ENCODE results near the gene APOBEC3F. TPM values are rescaled to one million over a fixed set of nuclear protein-coding genes. Genes with fewer than 3 reads are reported as not detected.

Gene APOBEC3F
- polyA plus RNA-seq, 1 of the 3 experiments (the other 2 are of a cell fraction) = 3.8 TPM

GRCh38 chr22:39101226-39101625 is 60.6 kb downstream of the APOBEC3F start:
- H3K36me3 ChIP-seq (replicated peaks in 1 of 2; ENCODE audit: control insufficient read depth in 1 of 2, insufficient read depth in 2 of 2, low read length in 1 of 2) = no peaks in the 10 kb centered on the region
- H3K9me2 ChIP-seq = no peaks in the 10 kb centered on the region
- DNase-seq = no peak
- TF ChIP-seq GATA2 (CRISPR knock-in tag; IDR thresholded peaks at IDR 0.05) = no peak
- no peak for TF ChIP-seq SMC3 (IDR thresholded peaks at IDR 0.05; ENCODE audit: low read depth, low read length)
- no peak for TF ChIP-seq ELF1 (IDR thresholded peaks at IDR 0.05)
- no peak for TF ChIP-seq FOXM1 (IDR thresholded peaks at IDR 0.05; ENCODE audit: low read depth)
- TF ChIP-seq USF2 (IDR thresholded peaks at IDR 0.05; ENCODE audit: borderline replicate concordance, low read depth, low read length) = no peak
- TF ChIP-seq TEAD4 (IDR thresholded peaks at IDR 0.05; ENCODE audit: borderline replicate concordance, insufficient read depth) = no peak
- no peak for TF ChIP-seq YY1 (IDR thresholded peaks at IDR 0.05; ENCODE audit: low read depth)
- TF ChIP-seq POLR2AphosphoS5 (IDR thresholded peaks at IDR 0.05; ENCODE audit: low read depth, low read length) = no peak
- no peak for TF ChIP-seq USF1 (IDR thresholded peaks at IDR 0.05; ENCODE audit: borderline replicate concordance, low read depth)
- no peak for TF ChIP-seq MXI1 (IDR thresholded peaks at IDR 0.05; ENCODE audit: low read depth, low read length)
- no peak for TF ChIP-seq CTCF (IDR thresholded peaks at IDR 0.05)
- no peak for TF ChIP-seq ZBTB33 (IDR thresholded peaks at IDR 0.05; ENCODE audit: borderline replicate concordance, low read depth)
- no peak for TF ChIP-seq RAD21 (IDR thresholded peaks at IDR 0.05; ENCODE audit: low read length)
- TF ChIP-seq GABPA (IDR thresholded peaks at IDR 0.05; ENCODE audit: low read depth) = no peak
- TF ChIP-seq NFIC (IDR thresholded peaks at IDR 0.05; ENCODE audit: borderline replicate concordance) = no peak
- TF ChIP-seq FOSL2 (IDR thresholded peaks at IDR 0.05; ENCODE audit: borderline replicate concordance, low read depth) = no peak
- TF ChIP-seq SIN3A (IDR thresholded peaks at IDR 0.05; ENCODE audit: borderline replicate concordance, low read depth, low read length) = no peak
- TF ChIP-seq RXRA (IDR thresholded peaks at IDR 0.05; ENCODE audit: borderline replicate concordance, low read depth) = no peak
- TF ChIP-seq PBX3 (IDR thresholded peaks at IDR 0.05) = no peak
- no peak for TF ChIP-seq REST (IDR thresholded peaks at IDR 0.05; ENCODE audit: low read depth, low read length)
- H4K20me1 ChIP-seq (ENCODE audit: insufficient read depth) = no peaks in the 10 kb centered on the region
- ChIA-PET POLR2A (no interaction called here), CTCF (no interaction called here)
- no peaks in the 10 kb centered on the region; a peak in 1 of 4 replicates for H3K4me1 ChIP-seq (ENCODE audit: control insufficient read depth in 1 of 2, insufficient read depth in 2 of 2, low read depth in 1 of 2, low read length in 1 of 2)
- no peak overlapping the region for H3K9ac ChIP-seq
- no peak overlapping the region for H2AFZ ChIP-seq (ENCODE audit: low read depth)
- H3K9me3 ChIP-seq = no peaks in the 10 kb centered on the region
- no peak overlapping the region for H3K27ac ChIP-seq (ENCODE audit: low read depth in 2 of 2, low read length in 1 of 2)
- H3K79me2 ChIP-seq (ENCODE audit: insufficient read depth) = no peaks in the 10 kb centered on the region
- H3F3A ChIP-seq (replicated peaks; ENCODE audit: insufficient read depth) = no peaks in the 10 kb centered on the region
- H3K4me2 ChIP-seq = no peak overlapping the region
- no peak overlapping the region for H3K4me3 ChIP-seq (ENCODE audit: low read depth in 2 of 2, low read length in 1 of 2)
- 66% methylated on average over 6 of the region's 13 CpGs for WGBS (ENCODE audit: low lambda C conversion rate)
- no peaks in the 10 kb centered on the region for H3K27me3 ChIP-seq (ENCODE audit: insufficient read depth)
